Right cardiac atrium (tissue), 5 donors: ENCODE results near the gene KCTD5. TPM values are rescaled to one million over a fixed set of nuclear protein-coding genes. Genes with fewer than 3 reads are reported as not detected.

Source experiments
- ATAC-seq, 2 donors: fragments of 200-7000 bp; cut with Tn5 transposase; one replicate each; pipeline versions ENCODE4 v1.8.0 to v1.9.1; 2020; ENCODE audit warnings: moderate library complexity in 2 of 2, mild to moderate bottlenecking in 1 of 2
- DNase-seq, 3 donors: peaks; one replicate each; pipeline ENCODE4 v3.0.0-alpha.2; 2020
- H3K27ac ChIP-seq: one replicate; pipeline ENCODE4 v1.5.1; 2013; ENCODE audit warnings: mild to moderate bottlenecking, low read length, control low read depth, moderate library complexity
- H3K27me3 ChIP-seq: one replicate; pipeline ENCODE4 v1.6.1; 2013; ENCODE audit not compliant: control insufficient read depth, insufficient read depth
- H3K4me1 ChIP-seq: one replicate; pipeline ENCODE4 v1.6.1; 2013; ENCODE audit warnings: low read length; ENCODE audit not compliant: control insufficient read depth, insufficient read depth
- H3K4me3 ChIP-seq: one replicate; pipeline ENCODE4 v1.5.1; 2013; ENCODE audit warnings: low read length, control low read depth
- H3K9me3 ChIP-seq: one replicate; pipeline ENCODE4 v1.6.1; 2013; ENCODE audit warnings: low read length; ENCODE audit not compliant: control insufficient read depth
- WGBS: extraction: QIAGEN DNeasy Blood & Tissue Kit; methylation state at CpG from one replicate; pipeline ENCODE4 v1.1.7; 2013; 5-methylcytosine and 5-hydroxymethylcytosine counted together
- intact Hi-C, 4 donors: fragments of 100-400 bp; cut with DNase I; formaldehyde crosslinking; loops; one replicate each; pipeline versions ENCODE4 v1.11.0 to v1.14.0; 2022 to 2023
- polyA plus RNA-seq: library from polyadenylated mRNA; stranded (reverse); fragments of 200-250 nt; gene quantifications from one replicate; pipeline ENCODE4 v1.2.3, GENCODE V29; 2013
- total RNA-seq, 4 donors: library from RNA; stranded (reverse); fragmentation: NEBNext Ultra II Directional; extraction: Animal tissue kit (Norgen Biotek cat#: 25700); gene quantifications; one replicate each; pipeline ENCODE4 v1.2.1, GENCODE V29; 2021
- donor health status: healthy with polysubstance abuse.
- donor health status: DM: no; HTN: yes; CAD: no.
- donor health status: DM: no; HTN: no; CAD: no.
- donor health status: DM: no; HTN: yes; CAD: no; lungs with severe emphysema.
- donor health status: DM: yes; HTN: yes; CAD: no.

The KCTD5 gene
- total and polyA plus RNA-seq, 5 donors, result 10.6 to 13.7 (median 11.7) TPM

DNA sequence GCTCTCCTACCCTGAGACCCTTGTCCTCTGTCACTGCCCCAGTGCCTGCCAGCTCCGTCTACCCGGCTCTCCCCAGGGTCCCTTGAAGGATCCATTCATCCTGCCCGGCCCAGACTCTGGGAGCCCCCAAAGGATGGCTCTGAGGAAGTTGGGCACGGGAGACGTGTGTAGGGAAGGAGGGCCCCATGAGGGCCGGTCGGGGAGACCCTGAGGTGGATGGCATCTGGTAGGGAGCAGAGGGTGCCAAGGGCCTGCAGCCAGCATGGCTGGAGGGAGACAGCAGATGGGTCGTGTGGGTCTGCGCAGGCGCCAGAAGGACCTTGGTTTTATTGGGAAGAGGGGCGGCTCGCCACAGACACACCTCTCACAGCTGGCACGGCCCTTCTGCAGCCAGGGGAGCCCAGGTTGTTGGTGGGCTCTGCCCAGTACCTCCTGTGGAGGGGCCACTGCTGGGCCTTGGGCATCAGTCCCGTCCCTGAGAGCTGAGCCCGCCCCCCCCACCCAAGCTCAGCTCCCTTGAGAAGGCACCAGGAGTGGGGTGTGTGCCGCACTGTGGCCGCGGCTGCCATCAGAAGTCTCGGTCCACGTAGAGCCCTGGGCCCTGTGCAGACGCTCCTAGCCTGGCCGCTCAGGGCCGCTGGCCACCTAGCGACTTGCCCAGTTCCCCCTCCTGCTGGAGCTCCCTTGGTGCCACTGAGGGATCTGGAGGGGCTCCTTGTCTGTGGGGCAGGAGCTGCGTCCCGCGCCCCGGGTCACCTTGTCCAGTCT is 16.0 kb downstream of the KCTD5 start:
- intact Hi-C loops, result no loop called here
- Histone ChIP-seq H3K27ac (no peak overlapping the region), H3K9me3 (no peaks in the 10 kb centered on the region), H3K27me3 (no peaks in the 10 kb centered on the region), H3K4me3 (no peak overlapping the region), H3K4me1 (no peaks in the 10 kb centered on the region)
- WGBS, result 92% methylated on average over 28 of the region's 28 CpGs
- peak in 1 of 3 donors; percentile 33 for DNase-seq
- ATAC-seq, result no peak

DNA sequence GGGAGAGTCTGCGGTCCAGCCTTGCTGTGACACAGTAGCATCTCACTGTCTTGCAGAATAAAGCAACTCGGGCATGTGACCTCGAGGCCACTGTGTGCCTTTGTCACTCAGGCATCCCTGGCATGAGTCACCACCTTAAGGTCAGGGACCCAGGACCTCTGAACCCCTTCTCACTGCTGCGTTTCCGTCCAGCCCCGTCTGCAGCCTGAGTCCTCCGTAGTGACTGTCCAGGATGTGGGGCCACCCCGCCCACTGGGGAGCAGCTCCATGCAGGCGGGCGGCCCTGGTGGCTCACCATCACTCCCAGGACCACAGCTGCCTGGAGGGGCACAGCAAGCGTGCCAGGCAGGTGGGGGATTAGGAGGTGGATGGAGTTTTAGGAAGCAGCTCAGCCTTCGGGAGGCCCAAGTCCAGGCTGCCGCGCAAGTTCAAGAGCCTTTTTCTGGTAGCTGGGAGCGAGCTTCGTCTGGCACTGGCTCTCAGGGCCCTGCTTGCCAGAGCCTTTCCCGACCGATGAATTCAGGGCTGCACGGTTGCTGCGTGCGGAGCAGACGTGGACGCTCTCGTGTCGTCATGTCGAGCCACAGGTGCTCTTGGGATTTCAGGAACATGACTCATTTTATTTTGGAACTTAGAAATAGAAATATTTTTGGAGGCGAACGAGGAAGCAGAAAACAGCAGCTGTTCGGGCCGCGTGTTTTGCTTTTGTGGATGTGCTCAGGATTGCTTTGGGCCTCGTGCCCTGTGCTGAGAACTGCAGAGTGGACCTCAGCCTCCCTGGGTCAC is 16.8 kb downstream of the KCTD5 start:
- no peak for ATAC-seq
- DNase-seq, result peak in 2 of 3 donors; percentile 32 to 45
- no peak overlapping the region for H3K4me3 ChIP-seq
- intact Hi-C loops, result no loop called here
- H3K27me3 ChIP-seq, result no peaks in the 10 kb centered on the region
- WGBS, result 87% methylated on average over 32 of the region's 32 CpGs
- no peaks in the 10 kb centered on the region for H3K4me1 ChIP-seq
- no peak overlapping the region for H3K27ac ChIP-seq
- no peaks in the 10 kb centered on the region for H3K9me3 ChIP-seq

DNA sequence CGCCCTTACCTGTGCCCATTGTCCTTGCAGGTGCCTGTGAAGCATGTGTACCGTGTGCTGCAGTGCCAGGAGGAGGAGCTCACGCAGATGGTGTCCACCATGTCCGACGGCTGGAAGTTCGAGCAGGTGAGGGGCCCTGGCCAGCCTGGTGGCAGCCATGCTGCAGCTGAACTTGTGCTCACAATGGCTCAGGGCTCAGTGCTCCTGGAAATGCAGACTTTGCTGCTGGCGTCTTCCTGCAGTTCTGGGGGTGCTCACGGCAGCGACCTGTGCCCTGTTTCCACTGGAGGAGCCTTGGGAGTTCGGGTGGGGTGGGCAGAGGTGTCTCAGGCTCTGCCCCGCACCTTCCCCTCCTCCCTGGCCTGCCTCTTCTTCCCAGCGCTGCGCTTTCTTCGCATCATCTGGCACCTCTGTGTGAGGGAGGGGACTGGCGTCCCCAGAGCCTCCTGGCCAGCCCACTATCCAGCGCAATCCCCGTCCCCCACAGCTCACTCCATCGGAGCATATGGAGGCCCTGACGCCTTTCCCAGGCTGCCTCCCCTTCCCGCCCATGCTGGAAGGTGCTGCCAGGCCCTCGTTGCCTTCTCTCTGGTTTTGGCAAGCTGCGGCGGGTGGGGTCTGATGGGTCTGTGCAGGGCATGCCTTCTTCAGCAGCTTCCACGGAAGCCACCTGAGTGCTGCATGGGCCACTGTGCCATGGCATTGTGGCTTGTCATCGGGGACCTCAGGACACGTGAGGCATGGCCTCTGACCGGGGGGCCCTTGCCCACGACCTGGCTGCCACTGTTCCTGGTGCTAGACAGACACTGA is 17.7 kb downstream of the KCTD5 start:
- DNase-seq, result peak in 2 of 3 donors; percentile 41 to 42
- WGBS, result 89% methylated on average over 28 of the region's 28 CpGs
- Histone ChIP-seq H3K4me3 (no peak overlapping the region), H3K27me3 (no peaks in the 10 kb centered on the region), H3K27ac (no peak overlapping the region), H3K9me3 (no peaks in the 10 kb centered on the region), H3K4me1 (no peaks in the 10 kb centered on the region)
- intact Hi-C loops, result no loop called here
- no peak for ATAC-seq

DNA sequence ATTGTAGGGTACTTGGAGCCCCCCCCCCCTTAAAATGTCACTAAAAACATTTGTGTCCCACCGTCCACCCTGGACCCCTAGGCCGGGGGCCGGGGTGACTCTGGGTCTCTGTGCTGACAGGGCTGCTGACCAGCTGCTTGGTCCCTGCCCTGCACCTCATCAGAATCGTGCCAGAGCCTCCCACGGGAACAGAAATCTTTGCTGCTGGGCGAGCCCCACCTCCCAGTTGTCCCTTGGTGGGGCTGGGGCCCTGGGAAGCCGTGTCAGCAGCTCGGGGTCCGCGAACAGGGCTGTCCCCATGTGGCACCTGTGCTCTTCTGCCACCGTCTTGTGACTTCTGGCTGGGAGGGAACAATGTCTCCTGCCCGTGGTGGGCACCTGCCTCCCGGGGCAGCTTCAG is 18.5 kb downstream of the KCTD5 start:
- intact Hi-C loops, result no loop called here
- ATAC-seq (no peak), DNase-seq (peak in 2 of 3 donors; percentile 37 to 38)
- no peak overlapping the region for H3K27ac ChIP-seq
- H3K4me1 ChIP-seq, result no peaks in the 10 kb centered on the region
- no peaks in the 10 kb centered on the region for H3K27me3 ChIP-seq
- no peaks in the 10 kb centered on the region for H3K9me3 ChIP-seq
- 91% methylated on average over 13 of the region's 13 CpGs for WGBS
- H3K4me3 ChIP-seq, result no peak overlapping the region

DNA sequence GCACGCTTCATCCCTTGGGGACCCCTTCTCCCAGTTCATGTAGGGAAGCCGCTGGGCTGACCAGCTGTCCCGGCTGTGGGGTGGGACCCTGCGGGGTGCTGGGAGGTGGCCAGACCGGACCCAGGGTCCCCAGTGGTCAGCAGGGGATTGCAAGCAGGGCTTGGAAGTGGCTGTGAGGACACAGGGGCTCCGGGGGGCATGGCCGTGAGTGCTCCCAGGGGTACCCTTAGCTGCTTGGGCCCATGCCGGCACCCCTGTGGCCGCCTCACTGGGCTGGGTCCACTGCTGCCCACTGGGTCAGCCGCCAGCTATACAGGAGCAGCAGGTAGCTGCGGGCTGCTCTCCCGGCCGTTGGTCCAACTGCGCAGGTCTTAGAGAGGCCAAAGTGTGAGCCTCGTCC is 18.9 kb downstream of the KCTD5 start:
- H3K4me3 ChIP-seq, result no peak overlapping the region
- intact Hi-C loops, result no loop called here
- no peak for ATAC-seq
- peak in 2 of 3 donors; percentile 29 to 52 for DNase-seq
- no peaks in the 10 kb centered on the region for H3K9me3 ChIP-seq
- no peaks in the 10 kb centered on the region for H3K4me1 ChIP-seq
- H3K27ac ChIP-seq, result no peak overlapping the region
- H3K27me3 ChIP-seq, result no peaks in the 10 kb centered on the region
- 93% methylated on average over 15 of the region's 15 CpGs for WGBS

DNA sequence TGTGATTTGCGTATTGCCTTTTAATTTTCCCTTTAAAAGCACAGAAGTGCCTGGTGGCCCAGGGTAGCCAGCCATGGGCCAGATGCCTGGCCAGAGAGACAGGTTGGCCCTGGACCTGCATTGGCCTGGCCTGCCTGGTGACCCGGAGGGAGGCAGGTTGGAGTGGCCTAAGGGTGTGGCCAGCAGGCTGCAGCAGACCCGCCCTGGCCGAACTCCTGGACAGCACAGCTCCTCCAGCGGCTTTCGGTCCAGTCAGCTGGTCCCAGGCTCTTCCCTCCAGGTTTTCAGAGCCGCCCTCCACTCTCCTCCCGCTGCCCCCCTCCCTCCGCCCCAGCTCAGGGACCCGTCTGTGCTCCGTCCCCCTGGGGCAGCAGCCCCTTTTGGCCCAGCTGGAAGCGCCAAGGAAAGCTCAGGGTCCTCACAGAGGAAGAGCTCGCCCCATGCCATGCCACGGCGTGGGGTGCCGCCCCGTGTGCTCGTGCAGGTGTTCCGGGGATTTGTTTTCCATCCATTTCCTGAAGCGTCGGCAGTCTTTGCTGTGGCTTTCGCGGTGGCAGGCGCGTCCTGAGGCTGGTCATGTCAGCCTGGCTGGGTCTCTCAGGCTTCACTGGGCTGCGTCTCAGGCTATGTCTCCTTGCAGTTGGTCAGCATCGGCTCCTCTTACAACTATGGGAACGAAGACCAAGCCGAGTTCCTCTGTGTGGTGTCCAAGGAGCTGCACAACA is 19.6 kb downstream of the KCTD5 start:
- H3K4me1 ChIP-seq, result no peaks in the 10 kb centered on the region
- H3K27me3 ChIP-seq, result no peaks in the 10 kb centered on the region
- intact Hi-C loops, result no loop called here
- H3K9me3 ChIP-seq, result no peaks in the 10 kb centered on the region
- H3K4me3 ChIP-seq, result no peak overlapping the region
- WGBS, result 93% methylated on average over 29 of the region's 29 CpGs
- no peak overlapping the region for H3K27ac ChIP-seq
- DNase-seq (peak in 2 of 3 donors; percentile 40 to 41), ATAC-seq (no peak)

DNA sequence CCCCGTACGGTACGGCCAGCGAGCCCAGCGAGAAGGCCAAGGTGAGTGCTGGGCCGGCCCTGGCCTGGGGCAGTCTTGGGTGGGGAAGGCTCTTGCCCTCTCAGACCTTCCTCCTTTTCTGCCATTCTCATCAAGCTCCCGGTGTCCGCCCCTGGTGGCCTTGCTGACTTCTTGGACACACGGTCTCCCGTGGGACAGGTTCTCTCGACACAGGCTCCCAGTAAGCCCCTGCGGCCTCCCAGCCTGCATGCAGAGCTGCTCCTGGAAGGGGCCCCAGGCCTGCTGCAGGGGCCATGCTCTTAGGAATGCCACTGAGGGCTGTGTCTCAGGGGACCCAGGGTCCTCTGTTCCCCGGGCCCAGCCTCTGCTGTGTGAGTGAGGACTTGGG is 20.1 kb downstream of the KCTD5 start:
- Histone ChIP-seq H3K4me3 (no peak overlapping the region), H3K27ac (no peak overlapping the region), H3K4me1 (no peaks in the 10 kb centered on the region), H3K9me3 (no peaks in the 10 kb centered on the region), H3K27me3 (no peaks in the 10 kb centered on the region)
- ATAC-seq (no peak), DNase-seq (peak in 2 of 3 donors; percentile 13 to 28)
- intact Hi-C loops, result no loop called here
- WGBS, result 93% methylated on average over 13 of the region's 13 CpGs

DNA sequence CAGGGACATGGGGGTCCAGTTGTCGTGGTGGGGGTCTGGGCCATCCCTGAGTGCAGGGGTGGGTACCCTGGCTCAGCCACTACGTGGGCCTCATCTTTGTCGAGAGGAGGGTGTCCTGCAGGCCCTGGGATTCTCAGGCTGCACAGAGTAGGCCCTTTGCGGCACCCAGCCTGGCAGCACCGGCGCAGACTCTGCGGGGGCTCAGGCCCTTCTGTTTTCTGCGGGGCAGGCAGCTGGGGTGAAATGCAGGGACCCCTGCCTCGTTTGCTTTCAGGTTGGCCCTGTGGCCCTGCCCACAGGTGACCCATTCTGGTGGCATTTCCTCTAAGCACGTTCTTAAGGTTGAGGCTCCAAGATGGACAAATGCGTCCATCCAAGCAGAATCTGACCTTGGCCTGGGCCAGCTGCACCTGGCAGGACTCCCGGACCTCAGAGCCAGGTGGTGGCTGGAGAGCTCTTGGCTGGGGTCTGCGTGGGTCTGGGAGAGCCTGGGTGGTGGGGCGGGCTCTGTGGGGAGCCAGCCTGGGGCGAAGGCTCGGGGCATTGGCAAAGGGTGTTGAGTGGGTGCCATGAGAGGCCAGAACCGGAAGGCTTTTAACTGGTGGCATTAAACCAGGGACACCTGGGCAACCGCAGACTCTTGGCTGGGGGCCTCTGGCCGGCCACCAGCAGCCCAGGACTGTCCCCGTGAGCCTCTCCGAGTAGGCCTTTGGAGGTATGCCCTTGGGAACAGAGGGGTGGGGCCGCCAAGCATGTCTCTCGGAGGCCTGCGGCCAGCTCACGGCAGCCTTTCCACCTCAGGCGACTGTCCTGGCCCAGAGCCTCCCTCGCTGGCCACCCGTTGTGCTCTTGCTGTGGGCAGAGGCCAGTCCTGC is 20.8 kb downstream of the KCTD5 start:
- intact Hi-C loops, result no loop called here
- peak; percentile 42 to 53 for ATAC-seq

GRCh38 chr16:2704166-2704982 is 22.1 kb downstream of the KCTD5 start:
- no peaks in the 10 kb centered on the region for H3K27me3 ChIP-seq
- 95% methylated on average over 33 of the region's 33 CpGs for whole genome bisulfite sequencing
- ATAC-seq (no peak), DNase-seq (peak in 2 of 3 donors; percentile 34 to 36)
- H3K4me3 ChIP-seq, result no peak overlapping the region
- intact Hi-C loops, result no loop called here
- no peaks in the 10 kb centered on the region for H3K9me3 ChIP-seq
- no peak overlapping the region for H3K27ac ChIP-seq
- H3K4me1 ChIP-seq, result no peaks in the 10 kb centered on the region

More for the DNA sequence above, 20.8 kb downstream of the KCTD5 start:
- no peak overlapping the region for H3K4me3 ChIP-seq
- no peaks in the 10 kb centered on the region for H3K27me3 ChIP-seq
- H3K27ac ChIP-seq, result no peak overlapping the region
- H3K4me1 ChIP-seq, result no peaks in the 10 kb centered on the region
- DNase-seq, result peak in 2 of 3 donors; percentile 65 to 76
- no peaks in the 10 kb centered on the region for H3K9me3 ChIP-seq
- WGBS, result 80% methylated on average over 28 of the region's 28 CpGs
